ENCODE results near the gene XAB2.

The XAB2 gene

GRCh38 chr19:7652061-7652641, 22.8 kb upstream of the XAB2 start:
- Histone ChIP-seq H3K9me3 (ENCODE audit: control insufficient read depth, insufficient read depth, low read length) (no peaks in the 10 kb centered on the region), H3K4me1 (ENCODE audit: control insufficient read depth, low read length) (peaks cover 33% of the 10 kb centered on the region), H3F3A (ENCODE audit: control insufficient read depth, insufficient read depth) (0 out of 2 replicates have a peak, but pooled peaks cover 3% of the 10 kb centered on the region), H4K20me1 (ENCODE audit: control insufficient read depth, insufficient read depth, low read depth, low read length) (no peaks in the 10 kb centered on the region), H3K27ac (ENCODE audit: low read depth, low read length) (no peak overlapping the region), H3K36me3 (ENCODE audit: control insufficient read depth, low read length) (no peaks in the 10 kb centered on the region), H3K27me3 (ENCODE audit: control insufficient read depth, low read length) (no peaks in the 10 kb centered on the region), H3K4me3 (ENCODE audit: low read length) (peak overlapping the region; percentile 62), H3K4me2 (ENCODE audit: low read length) (peak overlapping the region; percentile 73), H3K9me2 (replicated peaks; ENCODE audit: control insufficient read depth, low read length) (no peaks in the 10 kb centered on the region), H3K79me2 (ENCODE audit: control insufficient read depth, low read length) (no peaks in the 10 kb centered on the region)
- no peak for TF ChIP-seq EZH2phosphoT487 (IDR thresholded peaks at IDR 0.05; ENCODE audit: borderline replicate concordance, low read length)
- peak; percentile 88 for TF ChIP-seq CTCF (IDR thresholded peaks at IDR 0.05; ENCODE audit: low read depth, low read length, poor library complexity, severe bottlenecking)

GRCh38 chr19:7650148-7650547, 20.8 kb upstream of the XAB2 start:
- H3K9me3 ChIP-seq (ENCODE audit: control insufficient read depth, insufficient read depth, low read length), result no peaks in the 10 kb centered on the region
- no peaks in the 10 kb centered on the region for H3K36me3 ChIP-seq (ENCODE audit: control insufficient read depth, low read length)
- H3K79me2 ChIP-seq (ENCODE audit: control insufficient read depth, low read length), result no peaks in the 10 kb centered on the region
- TF ChIP-seq EZH2phosphoT487 (IDR thresholded peaks at IDR 0.05; ENCODE audit: borderline replicate concordance, low read length), result no peak
- TF ChIP-seq CTCF (IDR thresholded peaks at IDR 0.05; ENCODE audit: low read depth, low read length, poor library complexity, severe bottlenecking), result no peak
- peaks cover 45% of the 10 kb centered on the region for H3K4me1 ChIP-seq (ENCODE audit: control insufficient read depth, low read length)
- H3K27me3 ChIP-seq (ENCODE audit: control insufficient read depth, low read length), result no peaks in the 10 kb centered on the region
- H3K4me3 ChIP-seq (ENCODE audit: low read length), result no peak overlapping the region
- no peaks in the 10 kb centered on the region for H3K9me2 ChIP-seq (replicated peaks; ENCODE audit: control insufficient read depth, low read length)
- H3K27ac ChIP-seq (ENCODE audit: low read depth, low read length), result no peak overlapping the region
- H4K20me1 ChIP-seq (ENCODE audit: control insufficient read depth, insufficient read depth, low read depth, low read length), result no peaks in the 10 kb centered on the region
- H3K4me2 ChIP-seq (ENCODE audit: low read length), result no peak overlapping the region
- H3F3A ChIP-seq (ENCODE audit: control insufficient read depth, insufficient read depth), result 0 out of 2 replicates have a peak, but pooled peaks cover 3% of the 10 kb centered on the region

GRCh38 chr19:7648265-7649014, 19.1 kb upstream of the XAB2 start:
- no peak overlapping the region for H3K4me3 ChIP-seq (ENCODE audit: low read length)
- H3K27me3 ChIP-seq (ENCODE audit: control insufficient read depth, low read length), result no peaks in the 10 kb centered on the region
- peaks cover 45% of the 10 kb centered on the region for H3K4me1 ChIP-seq (ENCODE audit: control insufficient read depth, low read length)
- no peak for TF ChIP-seq CTCF (IDR thresholded peaks at IDR 0.05; ENCODE audit: low read depth, low read length, poor library complexity, severe bottlenecking)
- no peak for TF ChIP-seq EZH2phosphoT487 (IDR thresholded peaks at IDR 0.05; ENCODE audit: borderline replicate concordance, low read length)
- peak overlapping the region; percentile 34 for H3K4me2 ChIP-seq (ENCODE audit: low read length)
- peak overlapping the region; percentile 24; the same call in 1 of the 2 replicates for H3K27ac ChIP-seq (ENCODE audit: low read depth, low read length)
- 0 out of 2 replicates have a peak, but pooled peaks cover 3% of the 10 kb centered on the region for H3F3A ChIP-seq (ENCODE audit: control insufficient read depth, insufficient read depth)
- H3K9me2 ChIP-seq (replicated peaks; ENCODE audit: control insufficient read depth, low read length), result no peaks in the 10 kb centered on the region
- no peaks in the 10 kb centered on the region for H4K20me1 ChIP-seq (ENCODE audit: control insufficient read depth, insufficient read depth, low read depth, low read length)
- no peaks in the 10 kb centered on the region for H3K79me2 ChIP-seq (ENCODE audit: control insufficient read depth, low read length)
- no peaks in the 10 kb centered on the region for H3K9me3 ChIP-seq (ENCODE audit: control insufficient read depth, insufficient read depth, low read length)
- H3K36me3 ChIP-seq (ENCODE audit: control insufficient read depth, low read length), result no peaks in the 10 kb centered on the region; the same call in 1 of the 2 replicates

All from DOHH2 (cell line).